Brain pericyte (primary cell): ENCODE measurements around the gene MPIG6B.

Source experiments
- DNase-seq: peaks from one replicate; pipeline ENCODE4 v3.0.0-alpha.2; 2012; ENCODE audit warnings: low read depth, low spot score

MPIG6B gene, protein sequence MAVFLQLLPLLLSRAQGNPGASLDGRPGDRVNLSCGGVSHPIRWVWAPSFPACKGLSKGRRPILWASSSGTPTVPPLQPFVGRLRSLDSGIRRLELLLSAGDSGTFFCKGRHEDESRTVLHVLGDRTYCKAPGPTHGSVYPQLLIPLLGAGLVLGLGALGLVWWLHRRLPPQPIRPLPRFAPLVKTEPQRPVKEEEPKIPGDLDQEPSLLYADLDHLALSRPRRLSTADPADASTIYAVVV

DNA sequence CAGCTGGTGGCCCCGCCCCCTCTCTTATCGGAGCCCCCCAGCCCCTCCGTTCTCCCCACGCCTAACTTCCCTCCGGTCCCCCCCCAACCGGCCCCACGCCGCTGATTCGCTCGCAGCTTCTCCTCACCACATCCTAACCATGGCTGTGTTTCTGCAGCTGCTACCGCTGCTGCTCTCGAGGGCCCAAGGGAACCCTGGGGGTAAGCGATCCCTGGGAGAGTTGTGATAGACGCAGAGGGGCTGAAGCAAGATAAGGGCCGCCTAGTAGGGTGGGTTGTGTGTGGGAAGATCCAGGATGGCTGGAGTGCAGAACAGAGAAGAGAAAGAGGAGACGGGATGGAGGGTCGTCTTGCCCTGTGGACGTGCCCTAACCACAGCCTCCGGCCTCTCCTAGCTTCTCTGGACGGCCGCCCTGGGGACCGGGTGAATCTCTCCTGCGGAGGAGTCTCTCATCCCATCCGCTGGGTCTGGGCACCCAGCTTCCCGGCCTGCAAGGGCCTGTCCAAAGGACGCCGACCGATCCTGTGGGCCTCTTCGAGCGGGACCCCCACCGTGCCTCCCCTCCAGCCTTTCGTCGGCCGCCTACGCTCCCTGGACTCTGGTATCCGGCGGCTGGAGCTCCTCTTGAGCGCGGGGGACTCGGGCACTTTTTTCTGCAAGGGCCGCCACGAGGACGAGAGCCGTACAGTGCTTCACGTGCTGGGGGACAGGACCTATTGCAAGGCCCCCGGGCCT is at the start of gene MPIG6B:
MPIG6B (plus strand) TSS at position 129 of the 735 bp plus-strand sequence; CDS start at position 140, 11 bp downstream.
- no peak for DNase-seq

- DNase-seq, result no peak
These were observed 46.8 kb upstream of the MPIG6B start for GRCh38 chr6:31676322-31676903.

DNA sequence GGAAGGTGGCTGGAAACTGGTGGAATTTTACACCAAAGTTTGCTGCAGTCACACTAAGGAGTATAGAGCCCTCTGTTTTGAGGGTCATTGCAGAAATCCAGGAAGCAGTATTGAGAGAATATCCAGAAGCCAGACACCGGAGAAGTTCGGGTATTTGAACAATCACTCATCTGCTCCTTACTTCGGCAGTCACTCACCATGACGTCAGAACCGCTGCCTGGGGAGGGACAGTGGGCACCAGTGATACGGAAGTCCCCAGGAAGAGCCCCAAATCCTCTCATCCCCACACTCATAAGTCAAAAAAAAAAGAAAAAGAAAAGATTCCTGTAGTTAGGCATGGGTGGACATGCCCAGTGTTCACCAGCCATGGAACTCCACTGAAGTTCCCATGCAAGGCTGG is 46.3 kb upstream of the MPIG6B start:
- no peak for DNase-seq

- DNase-seq, result no peak
These were observed 45.2 kb upstream of the MPIG6B start for GRCh38 chr6:31677955-31678354.

- DNase-seq, result peak; percentile 79
These were observed 42.7 kb upstream of the MPIG6B start, which contains the start of gene LY6G5C for GRCh38 chr6:31680226-31681134. Gene LY6G5C, minus strand, starts transcription at chr6:31681067. Its CDS starts 694 bp downstream, at chr6:31680373.

DNA sequence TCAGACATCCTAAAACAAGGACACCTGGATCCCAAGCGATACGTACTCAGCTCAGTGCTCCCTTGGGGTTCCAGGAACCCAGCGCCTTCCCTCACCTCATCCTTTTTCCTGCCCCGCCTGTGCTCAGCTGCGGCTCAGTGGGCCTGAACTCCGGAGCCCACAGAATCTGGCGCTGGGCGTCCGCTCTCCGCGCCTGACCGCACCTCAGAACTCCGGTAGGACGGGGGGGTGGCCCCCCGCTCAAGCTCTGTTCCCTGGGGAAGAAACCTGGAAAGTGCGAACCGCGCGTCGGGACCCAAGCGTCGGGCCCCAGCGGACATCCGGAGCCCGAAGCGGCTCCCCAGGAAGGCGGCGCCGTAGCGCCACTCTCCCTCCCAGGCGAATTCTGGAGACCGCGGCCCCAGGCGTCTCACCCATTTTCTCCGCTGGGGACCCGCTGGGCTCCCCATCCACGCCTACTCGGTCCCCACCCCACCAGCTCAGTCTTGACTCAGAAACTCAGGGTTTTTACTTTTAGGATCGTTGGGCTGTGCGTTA is 42.0 kb upstream of the MPIG6B start:
- DNase-seq, result no peak

DNA sequence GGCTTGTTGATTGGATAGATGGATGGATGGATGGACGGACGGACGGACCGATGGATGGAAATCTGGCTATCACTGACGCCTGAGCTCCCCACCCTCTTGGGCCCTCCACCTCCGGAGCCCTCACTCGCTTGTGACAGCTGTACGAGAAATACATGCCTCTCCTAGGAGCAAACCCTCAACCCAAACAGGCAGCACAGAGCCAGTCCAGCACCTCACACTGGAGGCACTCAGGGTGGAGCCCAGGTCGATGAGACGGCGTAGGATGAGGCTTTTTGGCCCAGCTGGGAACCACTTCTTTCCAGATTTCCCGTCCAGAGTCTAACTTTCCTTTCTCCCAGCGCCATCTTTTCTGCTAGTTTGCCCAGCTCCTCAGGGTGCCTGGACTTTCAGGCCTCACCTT is 39.6 kb upstream of the MPIG6B start:
- no peak for DNase-seq

GRCh38 chr6:31686483-31686882 is 36.7 kb upstream of the MPIG6B start:
- no peak for DNase-seq

DNA sequence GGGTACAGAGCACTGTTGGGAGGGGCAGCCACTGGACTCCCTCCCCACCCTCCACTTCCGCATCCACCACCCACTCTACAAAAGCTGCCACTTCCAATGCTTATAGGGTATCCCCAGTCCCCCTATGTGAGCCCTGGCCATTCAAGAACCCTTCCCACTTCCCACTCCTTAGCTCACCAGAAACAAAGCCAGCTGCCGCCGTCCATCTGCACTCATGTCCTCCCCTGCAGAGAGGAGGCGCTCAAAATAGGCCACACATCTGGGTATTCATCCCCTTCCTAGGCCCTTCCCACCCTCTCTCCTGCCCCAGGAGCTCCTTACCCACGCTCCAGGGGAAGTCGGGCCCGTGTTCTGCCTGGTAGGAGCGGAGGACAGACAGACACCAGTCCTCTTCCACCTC is 35.9 kb upstream of the MPIG6B start:
- no peak for DNase-seq

DNA sequence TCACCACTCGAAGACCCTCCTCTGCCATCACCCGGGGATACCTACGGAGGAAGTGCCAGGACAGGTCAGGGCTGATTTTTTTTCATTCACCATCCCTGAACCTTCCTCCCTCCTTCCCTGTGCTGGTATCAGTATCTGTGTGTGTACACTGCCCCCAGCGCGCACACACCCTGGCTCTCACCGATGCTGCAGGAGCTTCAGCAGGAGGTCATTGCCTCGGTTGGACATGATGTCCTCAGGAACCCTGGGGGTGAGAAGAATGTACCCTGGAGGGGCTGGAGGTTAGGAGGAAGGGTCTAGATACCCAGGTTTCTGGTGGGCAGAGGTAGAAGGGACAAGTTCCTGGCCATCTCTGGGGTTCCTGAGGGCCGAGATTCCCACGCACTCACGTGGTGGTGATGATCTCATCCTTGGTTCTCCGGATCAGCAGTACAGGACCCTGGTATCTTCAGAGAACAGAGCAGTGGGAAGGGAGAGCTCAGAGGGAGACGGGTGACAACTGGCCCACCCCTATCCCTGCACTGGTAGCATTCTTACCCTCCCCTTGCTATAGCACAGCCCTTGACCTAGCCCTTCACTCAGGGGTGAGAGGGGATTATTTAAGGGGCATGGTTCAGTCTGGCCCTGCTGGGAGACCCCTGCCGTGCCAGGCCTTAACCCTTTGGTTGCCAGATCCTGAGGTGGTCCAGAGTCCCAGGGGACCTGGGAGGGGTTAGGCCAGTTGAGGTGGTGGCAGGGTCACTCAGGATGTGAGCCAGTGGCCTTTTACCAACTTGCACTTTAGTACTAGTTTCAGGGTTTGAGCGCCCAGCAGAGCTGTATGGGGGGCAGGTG is 35.1 kb upstream of the MPIG6B start:
- no peak for DNase-seq

- DNase-seq, result no peak
These were observed 33.7 kb upstream of the MPIG6B start for GRCh38 chr6:31689249-31690110.

DNA sequence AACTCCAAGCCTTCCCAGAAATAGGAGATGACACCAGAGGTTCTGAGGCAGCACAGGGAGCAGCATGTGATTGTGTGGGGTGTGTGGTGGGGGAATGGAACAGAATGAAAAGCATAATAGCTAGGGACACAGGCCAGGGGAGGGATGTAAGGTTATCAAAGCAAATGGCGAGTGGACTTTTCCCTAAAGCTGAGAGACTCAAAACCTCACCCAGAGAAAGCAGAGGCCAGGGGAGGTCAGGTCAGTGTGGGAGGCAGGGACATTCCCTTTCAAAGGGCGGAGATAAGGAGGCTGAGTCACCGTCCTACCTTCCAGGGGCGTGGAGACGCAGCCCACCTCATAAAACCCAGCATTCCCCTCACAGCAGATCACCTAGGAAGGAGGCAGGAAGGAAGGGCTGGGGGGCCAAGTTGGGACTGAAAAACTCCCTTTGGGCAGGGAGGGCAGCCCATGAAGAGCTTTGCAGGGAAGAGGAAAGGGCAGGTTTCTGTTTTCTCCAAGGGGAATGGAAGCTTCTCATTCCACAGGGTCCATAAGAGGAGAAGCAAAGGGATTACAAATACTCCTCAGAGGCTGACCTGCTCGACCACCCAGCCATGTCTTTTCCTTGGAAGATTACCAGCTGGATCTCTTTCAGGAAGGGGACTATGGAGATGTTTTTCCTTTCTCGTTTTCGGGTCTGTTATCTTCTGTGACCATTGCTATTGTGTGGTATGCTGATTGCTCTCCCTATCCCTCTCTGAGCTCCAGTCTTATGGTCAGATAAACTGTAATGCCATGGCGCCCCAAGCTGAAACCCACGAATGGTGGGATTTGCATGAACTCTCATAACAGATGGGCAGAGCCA is 32.7 kb upstream of the MPIG6B start:
- DNase-seq, result no peak

DNA sequence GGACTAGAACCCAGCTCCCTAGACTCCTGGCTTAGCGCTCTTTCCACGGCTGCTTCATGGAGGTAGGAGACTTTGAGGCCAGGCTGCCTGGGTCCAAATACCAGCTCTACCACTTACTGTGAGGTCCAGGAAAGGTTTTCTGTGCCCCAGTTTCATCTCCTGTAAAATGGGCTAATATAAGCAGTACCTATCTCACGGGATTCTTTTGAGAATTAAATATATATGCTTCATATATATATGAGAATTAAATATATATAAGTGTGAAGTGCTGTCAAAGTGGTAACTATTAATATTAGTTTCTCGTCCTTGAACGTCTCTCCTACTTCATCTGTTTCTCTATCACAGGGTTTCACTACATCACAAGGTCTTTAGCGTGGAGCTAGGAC is 32.1 kb upstream of the MPIG6B start:
- DNase-seq, result no peak

- no peak for DNase-seq
These were observed 31.5 kb upstream of the MPIG6B start for GRCh38 chr6:31691564-31692108.

GRCh38 chr6:31692353-31692752 is 30.8 kb upstream of the MPIG6B start:
- no peak for DNase-seq

DNA sequence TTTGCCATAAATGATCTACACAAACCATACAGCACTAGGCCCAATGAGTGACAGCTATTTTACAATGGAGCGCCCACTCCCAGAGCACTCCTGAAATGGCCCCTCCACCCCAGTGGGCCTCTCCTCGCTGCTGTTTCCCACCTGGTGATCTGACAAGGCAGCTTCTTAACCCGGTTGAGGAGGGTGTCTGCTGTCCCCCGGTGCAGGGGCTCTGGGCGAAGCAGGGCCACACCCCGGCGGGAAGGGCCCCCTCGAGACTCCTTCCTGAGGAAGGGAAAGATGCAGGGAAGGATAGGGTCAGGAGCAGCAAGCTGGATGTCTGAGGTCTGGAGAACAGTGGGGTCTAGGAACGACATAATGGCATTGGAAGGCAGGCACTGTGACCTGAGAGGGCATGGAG is 30.3 kb upstream of the MPIG6B start:
- DNase-seq, result no peak

DNA sequence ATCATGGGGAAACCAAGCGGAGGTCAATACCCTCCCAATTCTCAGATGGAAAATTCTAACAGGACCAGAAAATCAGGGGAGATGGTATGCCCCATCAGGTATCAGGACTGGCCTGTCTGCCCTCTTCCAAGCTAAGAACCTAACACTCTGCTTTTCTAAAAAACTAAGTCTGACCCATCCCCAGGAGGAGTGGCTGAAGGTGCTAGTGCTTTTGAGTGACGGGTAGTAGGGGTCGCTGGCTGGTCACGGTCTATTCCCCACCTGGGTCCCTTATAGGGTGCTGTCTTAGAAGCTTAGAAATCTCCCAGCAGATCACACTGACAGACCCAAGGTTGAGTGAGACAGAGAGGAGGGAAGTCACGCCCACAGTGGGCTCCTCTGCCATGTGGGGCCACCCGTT is 29.6 kb upstream of the MPIG6B start:
- no peak for DNase-seq

- DNase-seq, result no peak
These were observed 25.6 kb upstream of the MPIG6B start for GRCh38 chr6:31697555-31697954.
